T-helper 9 cell (primary cell): Measurements from ENCODE around the gene LST1.

Experiments
- DNase-seq: peaks from one replicate; pipeline ENCODE4 v3.0.0-alpha.2; 2020
- total RNA-seq, 2 donors: gene quantifications; one replicate each; lab custom pipeline; 2026; lab: John Stamatoyannopoulos, UW

The LST1 gene
- 5.9 to 8.2 reads per million in 2 donors for total RNA-seq

GRCh38 chr6:31586008-31586407 lies at the start of gene LST1:
Gene LST1, plus strand, starts transcription at chr6:31586277. Its CDS starts 1,023 bp downstream, at chr6:31587300.
- DNase-seq = no peak

- DNase-seq = no peak
Measured at GRCh38 chr6:31538805-31539400, 47.2 kb upstream of the LST1 start.

GRCh38 chr6:31540640-31541039 lies 45.4 kb upstream of the LST1 start:
- DNase-seq = no peak

GRCh38 chr6:31541059-31541657 lies 44.9 kb upstream of the LST1 start:
- peak; percentile 68 for DNase-seq

GRCh38 chr6:31541658-31542521 lies 44.2 kb upstream of the LST1 start, which contains the start of gene DDX39B:
Gene DDX39B, minus strand, starts transcription at chr6:31542003. Its CDS starts 1,471 bp downstream, at chr6:31540532.
- DNase-seq = peak; percentile 89

GRCh38 chr6:31543639-31544038 lies 42.4 kb upstream of the LST1 start:
- DNase-seq = no peak

- no peak for DNase-seq
Measured at GRCh38 chr6:31544676-31545075, 41.4 kb upstream of the LST1 start.

GRCh38 chr6:31545291-31545690 lies 40.8 kb upstream of the LST1 start:
- no peak for DNase-seq

- peak; percentile 74 for DNase-seq
Measured at GRCh38 chr6:31546339-31546957, 39.6 kb upstream of the LST1 start, which contains the start of gene ATP6V1G2. Gene ATP6V1G2, minus strand, starts transcription at chr6:31546608. Its CDS starts 49 bp downstream, at chr6:31546559.

GRCh38 chr6:31546958-31547726 lies 38.9 kb upstream of the LST1 start, which contains the start of gene NFKBIL1:
Gene NFKBIL1, plus strand, starts transcription at chr6:31547608. Its CDS starts 87 bp downstream, at chr6:31547695.
- DNase-seq = peak; percentile 75

- no peak for DNase-seq
Measured at GRCh38 chr6:31547727-31548543, 38.1 kb upstream of the LST1 start.

GRCh38 chr6:31548544-31548873 lies 37.6 kb upstream of the LST1 start:
- no peak for DNase-seq

GRCh38 chr6:31551371-31551770 lies 34.7 kb upstream of the LST1 start:
- DNase-seq = peak; percentile 52

GRCh38 chr6:31556307-31556706 lies 29.8 kb upstream of the LST1 start:
- no peak for DNase-seq

- no peak for DNase-seq
Measured at GRCh38 chr6:31557443-31558317, 28.4 kb upstream of the LST1 start.

GRCh38 chr6:31558318-31558625 lies 27.8 kb upstream of the LST1 start:
- DNase-seq = no peak

- DNase-seq = peak; percentile 53
Measured at GRCh38 chr6:31558631-31559500, 27.2 kb upstream of the LST1 start.

- no peak for DNase-seq
Measured at GRCh38 chr6:31559606-31559957, 26.5 kb upstream of the LST1 start.

GRCh38 chr6:31559958-31560696 lies 25.9 kb upstream of the LST1 start:
- no peak for DNase-seq
